GM23248 (cell line): ENCODE measurements around the gene OGN. TPM values are rescaled to one million over a fixed set of nuclear protein-coding genes. Genes with fewer than 3 reads are reported as not detected.

ENCODE experiments used
- DNase-seq: peaks from one replicate; pipeline ENCODE4 v3.0.0-alpha.2; 2015
- H2AFZ ChIP-seq: fragments of 200-600 bp; sonication (generic); 2 replicates; pipeline ENCODE4 v1.6.1; 2016; ENCODE audit warnings: antibody characterized with exemption
- H3F3A ChIP-seq: fragments of 200-600 bp; sonication (generic); 2 replicates; pipeline ENCODE4 v1.6.1; 2016; ENCODE audit warnings: mild to moderate bottlenecking, antibody characterized with exemption, mixed run types; ENCODE audit not compliant: insufficient read depth
- H3K27ac ChIP-seq: fragments of 200-600 bp; sonication (generic); 2 replicates; pipeline ENCODE4 v1.5.1; 2016; ENCODE audit warnings: mild to moderate bottlenecking
- H3K27me3 ChIP-seq: fragments of 200-600 bp; sonication (generic); replicated peaks from 2 replicates; pipeline ENCODE4 v1.6.1; 2016; ENCODE audit warnings: mild to moderate bottlenecking; ENCODE audit not compliant: insufficient read depth
- H3K36me3 ChIP-seq: fragments of 200-600 bp; sonication (generic); 2 replicates; pipeline ENCODE4 v1.6.1; 2016; ENCODE audit warnings: low read depth, mild to moderate bottlenecking
- H3K4me1 ChIP-seq: fragments of 200-600 bp; sonication (generic); 2 replicates; pipeline ENCODE4 v1.6.1; 2016; ENCODE audit warnings: mild to moderate bottlenecking; ENCODE audit not compliant: insufficient read depth
- H3K4me2 ChIP-seq: fragments of 200-600 bp; sonication (generic); one replicate; pipeline ENCODE4 v1.6.1; 2016; ENCODE audit warnings: mild to moderate bottlenecking; ENCODE audit not compliant: unreplicated experiment
- H3K4me3 ChIP-seq: fragments of 200-600 bp; sonication (generic); 2 replicates; pipeline ENCODE4 v1.5.1; 2016; ENCODE audit warnings: mild to moderate bottlenecking
- H3K79me2 ChIP-seq: fragments of 200-600 bp; sonication (generic); 2 replicates; pipeline ENCODE4 v1.6.1; 2016; ENCODE audit warnings: mild to moderate bottlenecking; ENCODE audit not compliant: insufficient read depth
- H3K9ac ChIP-seq: fragments of 200-600 bp; sonication (generic); 2 replicates; pipeline ENCODE4 v1.6.1; 2016; ENCODE audit warnings: mild to moderate bottlenecking
- H3K9me2 ChIP-seq: fragments of 200-600 bp; sonication (generic); 2 replicates; pipeline ENCODE4 v1.6.1; 2016; ENCODE audit warnings: mixed run types, mild to moderate bottlenecking, moderate library complexity; ENCODE audit not compliant: insufficient read depth
- H3K9me3 ChIP-seq: fragments of 200-600 bp; sonication (generic); one replicate; pipeline ENCODE4 v1.6.1; 2017; ENCODE audit warnings: low read depth
- H4K20me1 ChIP-seq: fragments of 200-600 bp; sonication (generic); 2 replicates; pipeline ENCODE4 v1.6.0; 2016; ENCODE audit not compliant: insufficient read depth
- EZH2 ChIP-seq: fragments of 200-600 bp; sonication (generic); IDR thresholded peaks from 2 replicates; pipeline ENCODE4 v1.6.1; 2018; ENCODE audit warnings: antibody characterized with exemption, mild to moderate bottlenecking; ENCODE audit not compliant: insufficient read depth, poor library complexity, severe bottlenecking
- EZH2phosphoT487 ChIP-seq: fragments of 200-600 bp; sonication (generic); IDR thresholded peaks from 2 replicates; pipeline ENCODE4 v1.6.1; 2018; ENCODE audit warnings: antibody characterized with exemption, moderate library complexity, mild to moderate bottlenecking, low read depth; ENCODE audit not compliant: insufficient read depth
- WGBS, 2 experiments: methylation state at CpG; one replicate each; pipeline ENCODE4 v1.1.6; 2015 to 2017; ENCODE audit warnings: low lambda C conversion rate in 2 of 2, low coverage in 1 of 2; ENCODE audit errors: missing lambda C conversion rate in 2 of 2; 5-methylcytosine and 5-hydroxymethylcytosine counted together
- in situ Hi-C: fragments of 300-500 bp; cut with MboI; formaldehyde crosslinking; loops from 2 replicates; pipeline ENCODE4 v1.15.0; 2020
- polyA plus RNA-seq: library from polyadenylated mRNA; unstranded; fragments of >200 nt; fragmentation: Nextera tagmentation; extraction: Ambion mirVana; gene quantifications from 2 replicates; pipeline ENCODE4 v1.2.1, GENCODE V29; 2016
- total RNA-seq: library from RNA; depleted of rRNA; stranded (reverse); fragments of >200 nt; shearing (Covaris generic); gene quantifications from 2 replicates; pipeline ENCODE4 v1.2.3, GENCODE V29; 2014

OGN gene
- total and polyA plus RNA-seq, 2 experiments from 2014 or later = 0.11 to 0.23 TPM

- H3K27ac ChIP-seq = no peak overlapping the region
- H3K4me3 ChIP-seq = no peak overlapping the region
- no peaks in the 10 kb centered on the region for H3K36me3 ChIP-seq
- TF ChIP-seq EZH2phosphoT487 (no peak), EZH2 (no peak)
- no peaks in the 10 kb centered on the region for H3K79me2 ChIP-seq
- DNase-seq = no peak
- no peaks in the 10 kb centered on the region for H3K4me1 ChIP-seq
- H3K27me3 ChIP-seq = no peaks in the 10 kb centered on the region
- in situ Hi-C loops = loop anchor here (5.0 kb wide), 1 partner anchor 85 kb away; no protein-coding TSS in a partner anchor
- no peak overlapping the region for H2AFZ ChIP-seq
- H3K9me2 ChIP-seq = no peaks in the 10 kb centered on the region
- no peak overlapping the region for H3K4me2 ChIP-seq
- H3K9ac ChIP-seq = no peak overlapping the region
- no peaks in the 10 kb centered on the region for H3K9me3 ChIP-seq
- H4K20me1 ChIP-seq = no peaks in the 10 kb centered on the region
- no peaks in the 10 kb centered on the region for H3F3A ChIP-seq
- 41 to 52% methylated on average over 5 of the region's 5 CpGs for WGBS, 2 experiments
These were observed 28.0 kb upstream of the OGN start for GRCh38 chr9:92432350-92432749.

GRCh38 chr9:92429836-92430235 is 25.5 kb upstream of the OGN start:
- H3K36me3 ChIP-seq = no peaks in the 10 kb centered on the region
- H2AFZ ChIP-seq = no peak overlapping the region
- H3K4me2 ChIP-seq = no peak overlapping the region
- no peaks in the 10 kb centered on the region for H3K27me3 ChIP-seq
- no peak overlapping the region for H3K4me3 ChIP-seq
- no peaks in the 10 kb centered on the region for H4K20me1 ChIP-seq
- H3K27ac ChIP-seq = no peak overlapping the region
- TF ChIP-seq EZH2phosphoT487 (no peak), EZH2 (no peak)
- in situ Hi-C loops = loop anchor here (5.0 kb wide), 1 partner anchor 83 kb away; no protein-coding TSS in a partner anchor
- peaks cover 8% of the 10 kb centered on the region for H3F3A ChIP-seq
- H3K9me3 ChIP-seq = no peaks in the 10 kb centered on the region
- H3K79me2 ChIP-seq = no peaks in the 10 kb centered on the region
- H3K9ac ChIP-seq = no peak overlapping the region
- WGBS, 2 experiments = 95 to 97% methylated on average over 2 of the region's 2 CpGs
- H3K4me1 ChIP-seq = peaks cover 16% of the 10 kb centered on the region
- DNase-seq = no peak
- H3K9me2 ChIP-seq = no peaks in the 10 kb centered on the region

- no peak overlapping the region for H3K4me3 ChIP-seq
- in situ Hi-C loops = no loop called here
- 61 to 62% methylated on average over 5 of the region's 5 CpGs for WGBS, 2 experiments
These were observed 22.2 kb upstream of the OGN start for GRCh38 chr9:92426501-92427145.

GRCh38 chr9:92425474-92425873 is 21.1 kb upstream of the OGN start:
- peaks cover 38% of the 10 kb centered on the region for H3K4me1 ChIP-seq
- DNase-seq = peak; percentile 63
- H3K27me3 ChIP-seq = no peaks in the 10 kb centered on the region
- no peaks in the 10 kb centered on the region for H3K79me2 ChIP-seq
- peaks cover 14% of the 10 kb centered on the region for H3F3A ChIP-seq
- H3K9ac ChIP-seq = peak overlapping the region; percentile 40
- no peak overlapping the region for H3K4me3 ChIP-seq
- in situ Hi-C loops = no loop called here
- H4K20me1 ChIP-seq = no peaks in the 10 kb centered on the region
- H3K4me2 ChIP-seq = peak overlapping the region; percentile 18
- peak overlapping the region; percentile 46 for H3K27ac ChIP-seq
- H3K9me2 ChIP-seq = no peaks in the 10 kb centered on the region
- H3K9me3 ChIP-seq = no peaks in the 10 kb centered on the region
- H3K36me3 ChIP-seq = no peaks in the 10 kb centered on the region
- WGBS, 2 experiments = 7 to 17% methylated on average over 2 of the region's 2 CpGs
- TF ChIP-seq EZH2 (no peak), EZH2phosphoT487 (no peak)
- peak overlapping the region; percentile 76 for H2AFZ ChIP-seq

More at GRCh38 chr9:92426501-92427145, 22.2 kb upstream of the OGN start:
- Histone ChIP-seq H2AFZ (peak overlapping the region; percentile 76; the same call in 1 of the 2 replicates), H3K9me3 (no peaks in the 10 kb centered on the region), H3K4me1 (peaks cover 30% of the 10 kb centered on the region), H3K4me2 (no peak overlapping the region), H4K20me1 (no peaks in the 10 kb centered on the region), H3F3A (peaks cover 14% of the 10 kb centered on the region), H3K79me2 (no peaks in the 10 kb centered on the region), H3K9me2 (no peaks in the 10 kb centered on the region), H3K27ac (no peak overlapping the region), H3K27me3 (no peaks in the 10 kb centered on the region), H3K9ac (no peak overlapping the region), H3K36me3 (no peaks in the 10 kb centered on the region)
- DNase-seq = no peak
- TF ChIP-seq EZH2phosphoT487 = no peak
- no peak for TF ChIP-seq EZH2
